ENCODE measurements around the gene ZSCAN5A.
A peak's percentile ranks its signal among the peaks of the same experiment; 100 is the strongest.
"Not testable (repeated sequence)": the region's sequence is repeated elsewhere in the genome, so short reads cannot be mapped to it uniquely, and the experiment has no call there.

Gene ZSCAN5A

GRCh38 chr19:56314381-56315076, at the start of gene ZSCAN5A:
TSS of gene ZSCAN5A (minus strand) at chr19:56314839. CDS start at chr19:56225046, 89,793 bp downstream.
- Mint-ChIP-seq H3K27me3 (no peaks in the 10 kb centered on the region), H3K36me3 (peaks cover 19% of the 10 kb centered on the region)
- peak; percentile 97 for DNase-seq

GRCh38 chr19:56360841-56361240, 46.2 kb upstream of the ZSCAN5A start:
- H3K9me3 Mint-ChIP-seq: peaks cover 56% of the 10 kb centered on the region
- DNase-seq: no peak
- H3K4me1 Mint-ChIP-seq: no peaks in the 10 kb centered on the region
- CTCF ChIA-PET: no interaction called here
- no peaks in the 10 kb centered on the region for H3K27me3 Mint-ChIP-seq
- H3K27ac Mint-ChIP-seq: no peak overlapping the region
- H3K4me3 Mint-ChIP-seq: no peak overlapping the region
- H3K36me3 Mint-ChIP-seq: peaks cover 2% of the 10 kb centered on the region

More at GRCh38 chr19:56314381-56315076, at the start of gene ZSCAN5A:
- Mint-ChIP-seq H3K27ac (peak within 1 kb of the TSS; percentile 99), H3K9me3 (no peaks in the 10 kb centered on the region), H3K4me1 (peaks cover 39% of the 10 kb centered on the region), H3K4me3 (peak within 1 kb of the TSS; percentile 89)
- CTCF ChIA-PET: interaction anchor here (0.7 to 1.5 kb wide), 2 partner anchors 61 to 160 kb away, joined by 3 to 6 read pairs; no protein-coding TSS in a partner anchor

GRCh38 chr19:56356944-56357343, 42.3 kb upstream of the ZSCAN5A start:
- Mint-ChIP-seq H3K27me3 (no peaks in the 10 kb centered on the region), H3K9me3 (peaks cover 36% of the 10 kb centered on the region), H3K27ac (no peak overlapping the region), H3K4me3 (no peak overlapping the region), H3K4me1 (no peaks in the 10 kb centered on the region), H3K36me3 (peaks cover 2% of the 10 kb centered on the region)
- CTCF ChIA-PET: interaction anchor here (1.0 kb wide), 1 partner anchor 9 kb away, joined by 4 read pairs; no protein-coding TSS in a partner anchor
- no peak for DNase-seq

GRCh38 chr19:56355517-56355916, 40.9 kb upstream of the ZSCAN5A start:
- Mint-ChIP-seq H3K36me3 (no peaks in the 10 kb centered on the region), H3K4me3 (no peak overlapping the region), H3K4me1 (no peaks in the 10 kb centered on the region), H3K27ac (no peak overlapping the region), H3K27me3 (no peaks in the 10 kb centered on the region), H3K9me3 (peaks cover 27% of the 10 kb centered on the region)
- CTCF ChIA-PET: interaction anchor here (1.3 kb wide), 1 partner anchor 103 kb away, joined by 4 read pairs; no protein-coding TSS in a partner anchor
- DNase-seq: no peak

GRCh38 chr19:56351208-56351607, 36.6 kb upstream of the ZSCAN5A start:
- no peaks in the 10 kb centered on the region for H3K27me3 Mint-ChIP-seq
- peaks cover 2% of the 10 kb centered on the region for H3K9me3 Mint-ChIP-seq
- CTCF ChIA-PET: interaction anchor here (0.9 kb wide), 1 partner anchor 285 kb away, joined by 4 read pairs; no protein-coding TSS in a partner anchor
- no peak overlapping the region for H3K27ac Mint-ChIP-seq
- no peak for DNase-seq
- no peaks in the 10 kb centered on the region for H3K4me1 Mint-ChIP-seq
- no peaks in the 10 kb centered on the region for H3K36me3 Mint-ChIP-seq
- no peak overlapping the region for H3K4me3 Mint-ChIP-seq

- Mint-ChIP-seq H3K27me3 (no peaks in the 10 kb centered on the region), H3K9me3 (no peaks in the 10 kb centered on the region), H3K4me1 (no peaks in the 10 kb centered on the region), H3K36me3 (no peaks in the 10 kb centered on the region), H3K27ac (no peak overlapping the region), H3K4me3 (no peak overlapping the region)
- CTCF ChIA-PET: interaction anchor here (1.6 to 3.1 kb wide), 2 partner anchors 9 to 97 kb away, joined by 4 to 17 read pairs; no protein-coding TSS in a partner anchor
- DNase-seq: peak; percentile 66
These were observed 35.9 kb upstream of the ZSCAN5A start for GRCh38 chr19:56350416-56351045.

GRCh38 chr19:56348289-56348877, 33.7 kb upstream of the ZSCAN5A start:
- DNase-seq: peak; percentile 37
- no peaks in the 10 kb centered on the region for H3K36me3 Mint-ChIP-seq
- H3K27me3 Mint-ChIP-seq: no peaks in the 10 kb centered on the region
- no peaks in the 10 kb centered on the region for H3K9me3 Mint-ChIP-seq
- H3K4me1 Mint-ChIP-seq: no peaks in the 10 kb centered on the region
- CTCF ChIA-PET: interaction anchor here (0.5 to 3.1 kb wide), 15 partner anchors 9 to 935 kb away, joined by 3 to 17 read pairs (median 4); no protein-coding TSS in a partner anchor
- no peak overlapping the region for H3K27ac Mint-ChIP-seq
- no peak overlapping the region for H3K4me3 Mint-ChIP-seq

- no peak for DNase-seq
- H3K9me3 Mint-ChIP-seq: peaks cover 8% of the 10 kb centered on the region
- H3K4me1 Mint-ChIP-seq: no peaks in the 10 kb centered on the region
- H3K36me3 Mint-ChIP-seq: no peaks in the 10 kb centered on the region
- no peak overlapping the region for H3K27ac Mint-ChIP-seq
- CTCF ChIA-PET: interaction anchor here (1.1 to 3.1 kb wide), 5 partner anchors 14 to 94 kb away, joined by 3 to 17 read pairs (median 10); no protein-coding TSS in a partner anchor
- peaks cover 5% of the 10 kb centered on the region for H3K27me3 Mint-ChIP-seq
- H3K4me3 Mint-ChIP-seq: no peak overlapping the region
These were observed 32.6 kb upstream of the ZSCAN5A start for GRCh38 chr19:56347163-56347778.

GRCh38 chr19:56341948-56342347, 27.3 kb upstream of the ZSCAN5A start:
- Mint-ChIP-seq H3K27ac (no peak overlapping the region), H3K36me3 (no peaks in the 10 kb centered on the region), H3K4me1 (no peaks in the 10 kb centered on the region), H3K9me3 (peaks cover 23% of the 10 kb centered on the region), H3K27me3 (peaks cover 5% of the 10 kb centered on the region), H3K4me3 (no peak overlapping the region)
- DNase-seq: no peak
- CTCF ChIA-PET: no interaction called here

- H3K27ac Mint-ChIP-seq, H3K4me3 Mint-ChIP-seq, H3K27me3 Mint-ChIP-seq, H3K4me1 Mint-ChIP-seq, H3K36me3 Mint-ChIP-seq, DNase-seq: not testable (repeated sequence)
- CTCF ChIA-PET: interaction anchor here (1.2 kb wide), 1 partner anchor 9 kb away, joined by 3 read pairs; no protein-coding TSS in a partner anchor
- peaks cover 23% of the 10 kb centered on the region for H3K9me3 Mint-ChIP-seq
These were observed 24.4 kb upstream of the ZSCAN5A start for GRCh38 chr19:56339031-56339430.

GRCh38 chr19:56337077-56337476, 22.4 kb upstream of the ZSCAN5A start:
- not testable (repeated sequence) for DNase-seq, H3K27ac Mint-ChIP-seq, H3K4me1 Mint-ChIP-seq, H3K27me3 Mint-ChIP-seq, H3K4me3 Mint-ChIP-seq, H3K36me3 Mint-ChIP-seq
- CTCF ChIA-PET: interaction anchor here (1.2 kb wide), 1 partner anchor 84 kb away, joined by 3 read pairs; no protein-coding TSS in a partner anchor
- H3K9me3 Mint-ChIP-seq: peaks cover 14% of the 10 kb centered on the region

- not testable (repeated sequence) for H3K27me3 Mint-ChIP-seq, H3K4me3 Mint-ChIP-seq, H3K27ac Mint-ChIP-seq, H3K36me3 Mint-ChIP-seq, H3K9me3 Mint-ChIP-seq, DNase-seq, H3K4me1 Mint-ChIP-seq
- CTCF ChIA-PET: interaction anchor here (1.0 to 6.2 kb wide), 3 partner anchors 13 to 82 kb away, joined by 4 to 98 read pairs (median 5); no protein-coding TSS in a partner anchor
These were observed 20.7 kb upstream of the ZSCAN5A start for GRCh38 chr19:56335371-56335770.

GRCh38 chr19:56333506-56333905, 18.9 kb upstream of the ZSCAN5A start:
- Mint-ChIP-seq H3K4me3 (no peak overlapping the region), H3K36me3 (no peaks in the 10 kb centered on the region), H3K27ac (no peak overlapping the region), H3K4me1 (no peaks in the 10 kb centered on the region), H3K27me3 (no peaks in the 10 kb centered on the region), H3K9me3 (no peaks in the 10 kb centered on the region)
- peak; percentile 69 for DNase-seq
- CTCF ChIA-PET: interaction anchor here (0.6 to 6.2 kb wide), 27 partner anchors 11 to 765 kb away, joined by 3 to 98 read pairs (median 3); partner anchors contain the start of gene U2AF2

GRCh38 chr19:56332695-56333094, 18.1 kb upstream of the ZSCAN5A start:
- CTCF ChIA-PET: interaction anchor here (0.6 to 6.2 kb wide), 10 partner anchors 21 to 266 kb away, joined by 3 to 98 read pairs (median 8); no protein-coding TSS in a partner anchor
- H3K27me3 Mint-ChIP-seq: no peaks in the 10 kb centered on the region
- no peak overlapping the region for H3K4me3 Mint-ChIP-seq
- H3K36me3 Mint-ChIP-seq: no peaks in the 10 kb centered on the region
- DNase-seq: no peak
- no peaks in the 10 kb centered on the region for H3K4me1 Mint-ChIP-seq
- no peak overlapping the region for H3K27ac Mint-ChIP-seq
- no peaks in the 10 kb centered on the region for H3K9me3 Mint-ChIP-seq
